Measurements from ENCODE around the gene CTLA4.
"Not testable (repeated sequence)": the region's sequence is repeated elsewhere in the genome, so short reads cannot be mapped to it uniquely, and the experiment has no call there.

Gene CTLA4

GRCh38 chr2:203858176-203858575 lies 9.4 kb upstream of the CTLA4 start:
- no peak for DNase-seq

- no peak for DNase-seq
Observed at GRCh38 chr2:203859030-203859789, 8.4 kb upstream of the CTLA4 start.

GRCh38 chr2:203861197-203861596 lies 6.4 kb upstream of the CTLA4 start:
- DNase-seq, result no peak

- DNase-seq, result no peak
Observed at GRCh38 chr2:203861607-203862006, 6.0 kb upstream of the CTLA4 start.

- DNase-seq, result no peak
Observed at GRCh38 chr2:203869223-203870042, 1.9 kb downstream of the CTLA4 start.

GRCh38 chr2:203870481-203870880 lies 2.9 kb downstream of the CTLA4 start:
- no peak for DNase-seq

- no peak for DNase-seq
Observed at GRCh38 chr2:203870941-203871340, 3.4 kb downstream of the CTLA4 start.

GRCh38 chr2:203871371-203871983 lies 3.9 kb downstream of the CTLA4 start:
- no peak for DNase-seq

GRCh38 chr2:203873461-203873860 lies 5.9 kb downstream of the CTLA4 start:
- no peak for DNase-seq

GRCh38 chr2:203873921-203874631 lies 6.5 kb downstream of the CTLA4 start:
- no peak for DNase-seq

- DNase-seq, result no peak
Observed at GRCh38 chr2:203875471-203875870, 7.9 kb downstream of the CTLA4 start.

GRCh38 chr2:203876328-203876727 lies 8.8 kb downstream of the CTLA4 start:
- DNase-seq, result no peak

GRCh38 chr2:203878063-203878462 lies 10.5 kb downstream of the CTLA4 start:
- DNase-seq, result no peak

- DNase-seq, result no peak
Observed at GRCh38 chr2:203880557-203881125, 13.1 kb downstream of the CTLA4 start.

GRCh38 chr2:203881185-203881584 lies 13.6 kb downstream of the CTLA4 start:
- not testable (repeated sequence) for DNase-seq

GRCh38 chr2:203882551-203882950 lies 15.0 kb downstream of the CTLA4 start:
- DNase-seq, result no peak

- DNase-seq, result no peak
Observed at GRCh38 chr2:203886661-203887151, 19.1 kb downstream of the CTLA4 start.

- no peak for DNase-seq
Observed at GRCh38 chr2:203887677-203888076, 20.1 kb downstream of the CTLA4 start.

- DNase-seq, result no peak
Observed at GRCh38 chr2:203889542-203889941, 22.0 kb downstream of the CTLA4 start.

- no peak for DNase-seq
Observed at GRCh38 chr2:203889944-203890343, 22.4 kb downstream of the CTLA4 start.

GRCh38 chr2:203890733-203891132 lies 23.2 kb downstream of the CTLA4 start:
- DNase-seq, result no peak

- DNase-seq, result peak in 1 of 2 donors; percentile 21
Observed at GRCh38 chr2:203891474-203891873, 23.9 kb downstream of the CTLA4 start.

- no peak for DNase-seq
Observed at GRCh38 chr2:203892207-203892606, 24.6 kb downstream of the CTLA4 start.

Measured in bone marrow (tissue), 2 donors.